DND-41 (cell line): Measurements from ENCODE around the gene DZIP3.

ENCODE experiments used
- ATAC-seq: fragments of 200-7000 bp; cut with Tn5 transposase; 3 replicates; pipeline ENCODE4 v1.9.1; 2021; ENCODE audit warnings: low read depth; ENCODE audit not compliant: insufficient read depth
- DNase-seq: peaks from one replicate; pipeline ENCODE4 v3.0.0-alpha.2; 2020
- H2AFZ ChIP-seq: 2 replicates; pipeline ENCODE4 v1.6.0; 2012; ENCODE audit warnings: low read depth, low read length
- H3K27ac ChIP-seq: 2 replicates; pipeline ENCODE4 v1.5.1; 2012; ENCODE audit warnings: low read length, inconsistent platforms
- H3K27me3 ChIP-seq: fragments of 200-600 bp; sonication (generic); 2 replicates; pipeline ENCODE4 v1.6.0; 2012; ENCODE audit warnings: low read length, mild to moderate bottlenecking, inconsistent platforms; ENCODE audit not compliant: insufficient read depth, poor library complexity
- H3K36me3 ChIP-seq: 2 replicates; pipeline ENCODE4 v1.5.1; 2012; ENCODE audit warnings: low read length, inconsistent platforms; ENCODE audit not compliant: insufficient read depth
- H3K4me1 ChIP-seq: 2 replicates; pipeline ENCODE4 v1.5.1; 2012; ENCODE audit warnings: mild to moderate bottlenecking, low read length; ENCODE audit not compliant: insufficient read depth
- H3K4me2 ChIP-seq: 2 replicates; pipeline ENCODE4 v1.6.0; 2012; ENCODE audit warnings: mild to moderate bottlenecking, moderate library complexity, low read length, inconsistent platforms; ENCODE audit not compliant: insufficient read depth
- H3K4me3 ChIP-seq, 2 experiments: fragments of 200-600 bp in 1 of 2; shearing (Covaris generic) in 1 of 2; 2 replicates each; pipeline ENCODE4 v1.5.1; 2012 to 2016; ENCODE audit warnings: inconsistent platforms in 2 of 2, low read length in 2 of 2, mild to moderate bottlenecking in 2 of 2, low read depth in 1 of 2, moderate library complexity in 1 of 2
- H3K79me2 ChIP-seq: 2 replicates; pipeline ENCODE4 v1.6.0; 2012; ENCODE audit warnings: low read length, inconsistent platforms; ENCODE audit not compliant: insufficient read depth
- H3K9ac ChIP-seq: 2 replicates; pipeline ENCODE4 v1.6.0; 2012; ENCODE audit warnings: low read depth, mild to moderate bottlenecking, inconsistent platforms, low read length, moderate library complexity
- H3K9me3 ChIP-seq: 2 replicates; pipeline ENCODE4 v1.5.1; 2012; ENCODE audit warnings: low read length, moderate library complexity, mild to moderate bottlenecking, inconsistent platforms; ENCODE audit not compliant: insufficient read depth, severe bottlenecking
- H4K20me1 ChIP-seq: 2 replicates; pipeline ENCODE4 v1.6.0; 2012; ENCODE audit warnings: low read length; ENCODE audit not compliant: insufficient read depth
- CTCF ChIP-seq: IDR thresholded peaks from 2 replicates; pipeline ENCODE4 v1.5.1; 2012; ENCODE audit warnings: borderline replicate concordance, low read length, moderate library complexity, mild to moderate bottlenecking; ENCODE audit not compliant: poor library complexity, severe bottlenecking; ENCODE audit errors: extremely low read depth
- EZH2 ChIP-seq: IDR thresholded peaks from 3 replicates; pipeline ENCODE4 v1.6.1; 2012; ENCODE audit warnings: borderline replicate concordance, low read depth, mild to moderate bottlenecking, moderate library complexity, low read length, inconsistent platforms; ENCODE audit not compliant: severe bottlenecking

DZIP3 gene

DNA sequence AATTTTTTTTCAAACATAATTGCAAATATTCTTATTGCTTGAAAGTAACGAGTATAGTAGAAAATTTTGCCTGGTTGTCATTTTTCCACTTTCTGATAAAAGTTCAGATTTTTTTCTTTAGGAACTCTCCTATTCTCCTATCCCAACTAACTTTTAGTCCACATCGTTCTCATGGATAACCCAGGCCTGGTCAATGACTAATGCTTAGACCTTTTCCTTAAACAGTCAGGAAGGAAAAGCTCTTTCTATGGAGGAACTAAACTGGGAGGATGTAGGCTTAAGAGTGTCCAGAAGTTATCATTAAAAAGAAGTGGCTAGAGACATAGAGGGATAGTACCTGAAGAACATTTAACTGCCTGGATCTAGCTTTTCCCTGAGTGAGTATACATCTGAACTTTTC lies 27.0 kb upstream of the DZIP3 start:
- TF ChIP-seq EZH2, result no peak
- Histone ChIP-seq H3K79me2 (no peaks in the 10 kb centered on the region), H3K4me1 (no peaks in the 10 kb centered on the region), H4K20me1 (no peaks in the 10 kb centered on the region), H3K9me3 (no peaks in the 10 kb centered on the region), H3K4me3 (no peak overlapping the region), H3K27me3 (no peaks in the 10 kb centered on the region), H2AFZ (no peak overlapping the region), H3K27ac (no peak overlapping the region), H3K9ac (no peak overlapping the region), H3K4me2 (no peak overlapping the region), H3K36me3 (peaks cover 87% of the 10 kb centered on the region)
- no peak for ATAC-seq
- no peak for DNase-seq

DNA sequence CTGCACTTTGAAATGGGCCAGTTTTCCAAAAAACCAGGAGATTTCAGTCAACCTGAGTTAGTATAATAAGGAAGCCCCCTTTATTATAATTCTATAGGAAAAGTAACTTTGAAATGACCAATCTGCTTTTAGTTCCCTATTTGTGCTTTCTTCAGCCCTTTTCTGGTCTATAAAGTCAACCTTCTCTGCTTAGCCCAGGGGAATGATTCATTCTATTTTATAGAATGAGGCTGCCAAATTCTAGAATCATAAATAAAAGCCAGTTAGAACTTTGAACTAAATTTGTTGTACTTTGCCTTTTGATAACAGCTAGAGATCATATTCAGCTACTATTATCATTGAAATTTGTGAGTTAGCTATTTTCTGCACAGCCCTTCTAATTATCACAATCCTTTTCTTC lies 25.0 kb upstream of the DZIP3 start:
- DNase-seq, result no peak
- no peak overlapping the region for H3K4me3 ChIP-seq
- no peaks in the 10 kb centered on the region for H4K20me1 ChIP-seq
- no peaks in the 10 kb centered on the region for H3K27me3 ChIP-seq
- no peak overlapping the region for H2AFZ ChIP-seq
- ATAC-seq, result no peak
- no peak overlapping the region for H3K27ac ChIP-seq
- no peaks in the 10 kb centered on the region for H3K9me3 ChIP-seq
- no peak overlapping the region for H3K9ac ChIP-seq
- no peaks in the 10 kb centered on the region for H3K79me2 ChIP-seq
- no peaks in the 10 kb centered on the region for H3K4me1 ChIP-seq
- TF ChIP-seq EZH2 (no peak), CTCF (no peak)
- no peak overlapping the region for H3K4me2 ChIP-seq
- H3K36me3 ChIP-seq, result peaks cover 84% of the 10 kb centered on the region

DNA sequence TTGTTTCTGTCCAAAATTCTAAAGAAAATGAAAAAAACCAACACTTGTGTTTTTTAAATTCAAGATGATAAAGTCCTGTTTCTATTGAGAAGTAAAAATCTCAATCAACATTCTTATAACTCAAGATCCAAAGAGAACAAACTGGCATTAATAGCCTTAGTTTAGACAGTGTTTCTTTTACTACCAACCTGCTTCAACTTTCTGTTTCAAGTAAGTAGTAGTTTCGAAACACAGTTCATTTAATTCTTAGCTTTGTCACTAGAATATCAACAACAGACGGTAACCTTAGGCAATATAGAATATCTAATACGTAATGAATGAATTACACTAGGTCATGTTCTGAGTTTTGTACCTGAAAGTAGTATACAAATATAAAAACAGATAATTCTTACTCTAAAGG lies 24.0 kb upstream of the DZIP3 start:
- Histone ChIP-seq H3K36me3 (peaks cover 80% of the 10 kb centered on the region), H3K27ac (no peak overlapping the region), H3K4me3 (no peak overlapping the region), H3K9ac (no peak overlapping the region), H3K27me3 (no peaks in the 10 kb centered on the region), H2AFZ (no peak overlapping the region), H4K20me1 (no peaks in the 10 kb centered on the region), H3K79me2 (no peaks in the 10 kb centered on the region), H3K4me1 (no peaks in the 10 kb centered on the region), H3K4me2 (no peak overlapping the region), H3K9me3 (no peaks in the 10 kb centered on the region)
- no peak for DNase-seq
- TF ChIP-seq EZH2 (no peak), CTCF (no peak)
- ATAC-seq, result no peak

GRCh38 chr3:108566599-108566998 lies 22.9 kb upstream of the DZIP3 start:
- H3K27ac ChIP-seq, result no peak overlapping the region
- H3K4me2 ChIP-seq, result no peak overlapping the region
- no peak for ATAC-seq
- H3K27me3 ChIP-seq, result no peaks in the 10 kb centered on the region
- DNase-seq, result no peak
- no peak overlapping the region for H3K4me3 ChIP-seq
- TF ChIP-seq EZH2, result no peak
- no peak for TF ChIP-seq CTCF
- no peaks in the 10 kb centered on the region for H3K9me3 ChIP-seq
- H3K4me1 ChIP-seq, result no peaks in the 10 kb centered on the region
- no peaks in the 10 kb centered on the region for H4K20me1 ChIP-seq
- no peak overlapping the region for H2AFZ ChIP-seq
- H3K79me2 ChIP-seq, result no peaks in the 10 kb centered on the region
- no peak overlapping the region for H3K9ac ChIP-seq
- peaks cover 76% of the 10 kb centered on the region for H3K36me3 ChIP-seq
